SK-N-SH treated with all-trans-retinoic acid at 6 μM for 48 hours (cell line): ENCODE data around the gene C1GALT1.

Experiments
- PATZ1 ChIP-seq: fragments of 250-450 bp; sonication (Bioruptor Pico); IDR thresholded peaks from 2 replicates; pipeline ENCODE4 v1.8.0; 2020; ENCODE audit warnings: mild to moderate bottlenecking, moderate library complexity, borderline replicate concordance
- SNAI2 ChIP-seq: fragments of 250-450 bp; sonication (Bioruptor Pico); IDR thresholded peaks from 2 replicates; pipeline ENCODE4 v1.5.0; 2020; ENCODE audit warnings: mild to moderate bottlenecking, moderate library complexity

GRCh38 chr7:7148798-7149481, 33.4 kb upstream of the C1GALT1 start:
- TF ChIP-seq SNAI2 (CRISPR knock-in tag) (no peak), PATZ1 (CRISPR knock-in tag) (no peak)
